NCI-H2081 (cell line): ENCODE data around the gene SYNGR1.

ENCODE experiments used
- DNase-seq, 2 experiments: peaks; one replicate each; lab custom pipeline; 2025; lab: John Stamatoyannopoulos, UW

The SYNGR1 gene

DNA sequence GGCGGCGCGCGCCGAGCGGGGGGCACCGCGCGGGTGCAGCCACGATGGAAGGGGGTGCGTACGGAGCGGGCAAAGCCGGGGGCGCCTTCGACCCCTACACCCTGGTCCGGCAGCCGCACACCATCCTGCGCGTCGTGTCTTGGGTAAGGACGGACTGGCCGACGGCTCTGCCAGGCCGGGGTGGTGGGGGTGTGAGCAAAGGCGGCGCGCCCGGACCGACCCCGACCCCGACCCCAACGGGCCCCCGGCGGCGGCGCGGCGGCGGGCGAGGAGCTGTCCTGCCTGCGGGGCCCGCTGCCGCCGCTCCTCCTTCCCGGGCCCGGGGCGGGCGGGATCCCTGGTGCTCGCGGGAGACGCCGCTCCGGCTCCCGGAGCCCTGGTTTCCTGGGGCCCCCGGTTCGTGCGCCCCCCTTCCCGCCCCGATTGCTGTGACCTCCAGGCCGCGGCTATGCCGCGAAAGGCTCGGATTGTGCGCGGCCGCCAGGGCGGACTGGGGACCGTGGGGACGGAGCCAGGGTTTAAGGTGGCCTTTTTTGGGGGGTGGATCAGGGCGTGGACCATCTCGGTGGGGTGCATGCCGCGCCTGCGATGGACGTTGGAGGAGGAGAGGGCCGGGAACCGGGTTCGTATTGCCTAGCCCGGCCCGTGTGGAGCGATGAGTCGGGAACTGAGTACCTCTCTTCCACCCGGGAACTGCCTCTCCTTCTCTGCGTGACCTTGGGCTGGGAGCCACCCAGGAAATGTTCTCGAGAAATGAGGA, at the start of gene SYNGR1:
Gene SYNGR1 (plus strand): TSS at position 25 of the 760 bp plus-strand sequence. CDS start 20 bp downstream, at position 45.
- DNase-seq: no peak

GRCh38 chr22:39300186-39300830, 49.5 kb upstream of the SYNGR1 start:
- no peak for DNase-seq

- no peak for DNase-seq
Measured at GRCh38 chr22:39301108-39301507, 48.7 kb upstream of the SYNGR1 start.

DNA sequence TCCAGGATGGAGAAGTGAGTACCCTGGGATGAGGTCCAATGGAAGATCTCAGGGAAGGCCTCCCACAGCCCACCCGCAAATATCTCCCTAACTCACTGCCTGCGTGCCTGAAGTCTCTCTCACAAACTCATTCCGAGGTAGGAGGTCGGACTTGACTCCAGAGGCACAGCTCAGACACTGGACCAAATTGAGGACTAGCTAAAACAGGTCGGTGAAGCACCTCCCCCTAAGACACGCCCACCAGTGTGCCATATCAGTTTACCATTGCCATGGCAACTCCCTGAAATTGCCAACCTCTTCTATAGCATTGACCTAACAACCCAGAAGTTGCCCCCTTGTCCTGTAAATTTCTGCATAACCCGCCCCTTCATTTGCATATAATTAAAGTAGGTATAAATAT, 47.9 kb upstream of the SYNGR1 start:
- DNase-seq: no peak

GRCh38 chr22:39302431-39302960, 47.3 kb upstream of the SYNGR1 start:
- DNase-seq: no peak

DNA sequence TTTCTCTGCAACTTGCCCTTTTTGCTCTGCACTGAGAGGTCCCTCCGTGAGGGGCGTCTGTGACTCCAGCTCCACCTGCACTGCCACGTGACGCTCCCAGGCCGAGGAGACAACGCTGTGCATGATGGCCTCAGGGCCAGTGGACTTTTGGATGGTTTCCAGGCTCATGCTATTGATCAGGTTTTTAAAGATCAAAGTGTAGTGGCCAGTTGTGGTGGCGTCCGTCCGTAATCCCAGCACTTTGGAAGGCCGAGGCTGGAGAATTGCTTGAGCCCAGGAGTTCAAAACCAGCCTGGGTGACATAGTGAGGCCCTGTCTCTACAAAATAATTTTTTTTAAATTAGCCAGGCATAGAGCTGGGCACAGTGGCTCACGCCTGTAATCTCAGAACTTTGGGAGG, 46.4 kb upstream of the SYNGR1 start:
- DNase-seq: no peak

GRCh38 chr22:39303892-39304671, 45.7 kb upstream of the SYNGR1 start:
- DNase-seq: no peak

GRCh38 chr22:39306456-39307361, 43.1 kb upstream of the SYNGR1 start:
- no peak for DNase-seq

GRCh38 chr22:39308614-39309363, 41.0 kb upstream of the SYNGR1 start:
- no peak for DNase-seq

GRCh38 chr22:39309364-39309861, 40.4 kb upstream of the SYNGR1 start:
- no peak for DNase-seq

- DNase-seq: no peak
Measured at GRCh38 chr22:39309881-39310714, 39.7 kb upstream of the SYNGR1 start.

- DNase-seq: no peak
Measured at GRCh38 chr22:39311592-39312400, 38.0 kb upstream of the SYNGR1 start.

GRCh38 chr22:39312410-39312809, 37.4 kb upstream of the SYNGR1 start:
- DNase-seq: peak in 1 of 2 experiments; percentile 11

DNA sequence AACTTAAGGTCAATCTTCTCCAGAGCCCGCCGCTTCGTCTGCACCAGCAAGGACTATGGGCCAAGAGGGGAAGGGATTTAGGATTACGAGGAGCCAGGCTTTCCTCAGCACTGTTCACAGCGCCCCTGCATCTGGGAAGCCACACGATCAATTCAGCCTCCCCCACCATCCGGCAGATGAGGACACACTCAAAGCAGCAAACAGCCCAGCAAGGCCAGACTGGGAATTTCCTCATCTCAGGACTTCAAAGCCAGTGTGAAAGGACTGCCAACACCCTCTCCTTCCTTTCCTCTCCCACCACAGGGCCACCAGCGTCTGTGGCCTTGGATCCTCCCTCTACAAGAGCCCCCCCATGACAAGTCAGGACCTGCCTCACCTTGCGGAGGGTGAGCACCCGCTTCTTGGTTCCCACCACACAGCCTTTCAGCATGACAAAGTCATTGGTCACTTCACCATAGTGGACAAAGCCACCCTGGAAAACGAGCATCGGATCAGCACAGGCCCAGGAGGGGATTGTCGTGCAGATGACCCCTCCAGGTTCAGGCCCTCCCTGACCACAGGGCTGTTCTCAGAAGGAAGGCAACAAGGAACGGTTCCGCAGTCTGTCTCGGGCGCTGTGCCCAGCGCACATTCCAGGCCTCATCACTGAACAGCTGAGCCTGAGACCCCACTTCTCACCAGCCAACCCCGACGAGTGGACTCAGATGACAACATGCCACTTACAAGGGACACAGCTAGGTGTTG, 36.4 kb upstream of the SYNGR1 start:
- no peak for DNase-seq

- DNase-seq: no peak
Measured at GRCh38 chr22:39314251-39314971, 35.4 kb upstream of the SYNGR1 start.

- DNase-seq: no peak
Measured at GRCh38 chr22:39315389-39315788, 34.4 kb upstream of the SYNGR1 start.

GRCh38 chr22:39316440-39317083, 33.2 kb upstream of the SYNGR1 start:
- DNase-seq: peak; percentile 36 to 45
